B cell (primary cell): Measurements from ENCODE around the gene DNAH11. TPM values are rescaled to one million over a fixed set of nuclear protein-coding genes. Genes with fewer than 3 reads are reported as not detected.

ENCODE experiments used
- ATAC-seq: fragments of 200-7000 bp; cut with Tn5 transposase; one replicate; pipeline ENCODE4 v1.10.0; 2021; ENCODE audit warnings: low read depth, mild to moderate bottlenecking, moderate number of reproducible peaks, moderate library complexity
- CTCF ChIA-PET: fragments of 350-600 bp; sonication (Branson Sonifier 250); formaldehyde crosslinking; loops from one replicate; lab custom pipeline; 2021; ENCODE audit warnings: antibody characterized with exemption, inconsistent platforms; lab: Charles Lee
- POLR2A ChIA-PET: fragments of 350-600 bp; sonication (Branson Sonifier 250); formaldehyde crosslinking; loops from one replicate; lab custom pipeline; 2021; ENCODE audit warnings: antibody characterized with exemption; lab: Charles Lee
- DNase-seq: peaks from one replicate; pipeline ENCODE4 v3.0.0; 2013
- H2AFZ ChIP-seq: 2 replicates; pipeline ENCODE4 v1.6.1; 2012; ENCODE audit warnings: mild to moderate bottlenecking, low read depth, low read length; ENCODE audit not compliant: insufficient read depth, poor library complexity, severe bottlenecking
- H3K27ac ChIP-seq, 2 donors: 1 replicate in 1 of 2; 2 replicates in 1 of 2; pipeline ENCODE4 v1.5.1; 2012 to 2013; ENCODE audit warnings: low read length in 2 of 2, mild to moderate bottlenecking in 2 of 2, moderate library complexity in 1 of 2
- H3K27me3 ChIP-seq, 4 experiments: fragments of 200-600 bp in 1 of 4; sonication (generic) in 1 of 4; replicated peaks in 1 of 4; 1 replicate in 2 of 4; 2 replicates in 2 of 4; pipeline versions ENCODE4 v1.6.1 to v1.7.0; 2013 to 2016; ENCODE audit warnings: low read length in 3 of 4, mild to moderate bottlenecking in 2 of 4, mixed read lengths in 1 of 4, moderate library complexity in 1 of 4; ENCODE audit not compliant: insufficient read depth in 4 of 4, control insufficient read depth in 3 of 4; ENCODE audit errors: control extremely low read depth in 1 of 4
- H3K36me3 ChIP-seq, 2 experiments: replicated peaks in 1 of 2; 1 replicate in 1 of 2; 2 replicates in 1 of 2; pipeline versions ENCODE4 v1.6.1 to v1.7.1; 2013; ENCODE audit warnings: low read length in 1 of 2; ENCODE audit not compliant: insufficient read depth in 2 of 2, control insufficient read depth in 1 of 2; ENCODE audit errors: control extremely low read depth in 1 of 2, extremely low read depth in 1 of 2
- H3K4me1 ChIP-seq, 2 donors: fragments of 200-600 bp in 1 of 2; sonication (generic) in 1 of 2; 1 replicate in 1 of 2; 2 replicates in 1 of 2; pipeline versions ENCODE4 v1.5.1 to v1.6.1; 2013 to 2017; ENCODE audit warnings: low read length in 2 of 2; ENCODE audit not compliant: control insufficient read depth in 2 of 2, insufficient read depth in 2 of 2
- H3K4me2 ChIP-seq: replicated peaks from 2 replicates; pipeline ENCODE3; 2012; ENCODE audit warnings: mild to moderate bottlenecking, low read depth, low read length; ENCODE audit not compliant: poor library complexity, severe bottlenecking
- H3K4me3 ChIP-seq, 5 experiments: fragments of 200-600 bp in 1 of 5; sonication (generic) in 1 of 5; 1 replicate in 3 of 5; 2 replicates in 2 of 5; pipeline versions ENCODE4 v1.5.1 to v1.7.0; 2011 to 2016; ENCODE audit warnings: low read length in 4 of 5, mild to moderate bottlenecking in 4 of 5, low read depth in 2 of 5, control low read depth in 1 of 5, moderate library complexity in 1 of 5; ENCODE audit not compliant: insufficient read depth in 1 of 5; ENCODE audit errors: control extremely low read depth in 1 of 5, extremely low read depth in 1 of 5
- H3K79me2 ChIP-seq: fragments of 200-600 bp; sonication (generic); one replicate; pipeline ENCODE4 v1.6.0; 2016; ENCODE audit warnings: low read length; ENCODE audit not compliant: control insufficient read depth, insufficient read depth
- H3K9ac ChIP-seq: fragments of 200-600 bp; sonication (generic); 2 replicates; pipeline ENCODE4 v1.6.1; 2017; ENCODE audit warnings: mild to moderate bottlenecking, low read length, moderate library complexity
- H3K9me3 ChIP-seq, 3 donors: one replicate each; pipeline versions ENCODE4 v1.6.1 to v1.7.1; 2013; ENCODE audit warnings: low read length in 2 of 3; ENCODE audit not compliant: control insufficient read depth in 2 of 3, insufficient read depth in 1 of 3; ENCODE audit errors: control extremely low read depth in 1 of 3
- H4K20me1 ChIP-seq: 2 replicates; pipeline ENCODE4 v1.6.0; 2012; ENCODE audit warnings: mild to moderate bottlenecking, low read length; ENCODE audit not compliant: insufficient read depth, control insufficient read depth, poor library complexity, severe bottlenecking
- H3K27ac Mint-ChIP-seq: one replicate; pipeline ENCODE4 v1.8.0; 2021; ENCODE audit warnings: mixed read lengths
- H3K27me3 Mint-ChIP-seq: one replicate; pipeline ENCODE4 v1.8.0; 2021; ENCODE audit warnings: mixed read lengths
- H3K4me1 Mint-ChIP-seq: one replicate; pipeline ENCODE4 v1.8.0; 2021; ENCODE audit warnings: mixed read lengths
- H3K4me3 Mint-ChIP-seq: one replicate; pipeline ENCODE4 v1.8.0; 2021; ENCODE audit warnings: mixed read lengths
- H3K9me3 Mint-ChIP-seq: one replicate; pipeline ENCODE4 v1.8.0; 2022; ENCODE audit warnings: mixed read lengths; ENCODE audit not compliant: insufficient read depth
- EZH2 ChIP-seq: IDR thresholded peaks from 2 replicates; pipeline ENCODE4 v1.6.1; 2012; ENCODE audit warnings: borderline replicate concordance, low read depth, mild to moderate bottlenecking, moderate library complexity, low read length; ENCODE audit not compliant: insufficient read depth, poor library complexity, severe bottlenecking
- WGBS: methylation state at CpG from one replicate; pipeline ENCODE4 v1.1.5; 2013; ENCODE audit warnings: missing lambda C conversion rate; ENCODE audit not compliant: insufficient coverage; 5-methylcytosine and 5-hydroxymethylcytosine counted together
- intact Hi-C: fragments of 100-400 bp; cut with micrococcal nuclease; formaldehyde crosslinking; loops from one replicate; pipeline ENCODE4 v1.10.0; 2022
- polyA plus RNA-seq: library from polyadenylated mRNA; depleted of rRNA; stranded (reverse); fragments of >200 nt; gene quantifications from 2 replicates; pipeline ENCODE4 v1.2.3, GENCODE V29; 2012
- total RNA-seq, 2 donors: library from RNA; stranded (reverse); fragments of 120-200 nt in 1 of 2; gene quantifications; 1 replicate in 1 of 2; 2 replicates in 1 of 2; pipeline versions ENCODE4 v1.2.3 to v1.2.4, GENCODE V29; 2013 to 2022
- TF ChIP-seq, protein P1 (sequence below): fragments of 200-600 bp; IDR thresholded peaks from one replicate; pipeline ENCODE4 v1.8.0; 2022; ENCODE audit warnings: antibody characterized with exemption, mild to moderate bottlenecking

Gene DNAH11
- total and polyA plus RNA-seq, 2 donors (not counting 1 experiment from before 2014, with no cell fraction given), result not detected

DNA sequence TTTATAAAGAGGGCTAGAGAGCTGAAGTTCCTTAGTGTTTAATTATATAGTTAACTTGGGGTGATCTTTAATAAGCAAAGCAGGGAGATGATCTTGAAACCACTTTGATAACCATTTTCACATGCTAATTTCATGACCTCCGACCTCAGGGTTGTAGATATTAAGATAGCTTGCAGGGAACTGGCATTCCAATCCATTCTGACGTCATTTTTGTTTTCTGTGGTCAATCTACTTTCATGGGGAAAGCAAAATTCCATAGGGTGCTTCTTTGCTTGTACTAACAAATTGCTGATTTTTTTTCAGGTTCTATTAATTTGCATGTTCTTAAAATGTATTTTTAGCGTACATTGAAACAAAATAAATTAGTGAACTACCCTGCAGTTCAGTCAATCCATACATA lies 263.5 kb downstream of the DNAH11 start:
- ChIA-PET POLR2A (no interaction called here), CTCF (interaction anchor here (1.6 kb wide), 1 partner anchor 18 kb away, joined by 3 read pairs; no protein-coding TSS in a partner anchor)
- no peak for DNase-seq
- H3K36me3 ChIP-seq, result no peaks in the 10 kb centered on the region
- no peaks in the 10 kb centered on the region for H3K9me3 ChIP-seq
- peaks cover 0 to 5% (median 0%) of the 10 kb centered on the region in 4 experiments for H3K27me3 ChIP-seq
- Mint-ChIP-seq H3K27ac (no peak overlapping the region), H3K9me3 (no peaks in the 10 kb centered on the region), H3K27me3 (peaks cover 8% of the 10 kb centered on the region), H3K4me1 (no peaks in the 10 kb centered on the region), H3K4me3 (no peak overlapping the region)
- no peak overlapping the region for H3K4me2 ChIP-seq
- H2AFZ ChIP-seq, result no peak overlapping the region
- no peak for ATAC-seq
- no peaks in the 10 kb centered on the region for H3K79me2 ChIP-seq
- no peak for TF ChIP-seq EZH2
- TF ChIP-seq, protein P1, sequence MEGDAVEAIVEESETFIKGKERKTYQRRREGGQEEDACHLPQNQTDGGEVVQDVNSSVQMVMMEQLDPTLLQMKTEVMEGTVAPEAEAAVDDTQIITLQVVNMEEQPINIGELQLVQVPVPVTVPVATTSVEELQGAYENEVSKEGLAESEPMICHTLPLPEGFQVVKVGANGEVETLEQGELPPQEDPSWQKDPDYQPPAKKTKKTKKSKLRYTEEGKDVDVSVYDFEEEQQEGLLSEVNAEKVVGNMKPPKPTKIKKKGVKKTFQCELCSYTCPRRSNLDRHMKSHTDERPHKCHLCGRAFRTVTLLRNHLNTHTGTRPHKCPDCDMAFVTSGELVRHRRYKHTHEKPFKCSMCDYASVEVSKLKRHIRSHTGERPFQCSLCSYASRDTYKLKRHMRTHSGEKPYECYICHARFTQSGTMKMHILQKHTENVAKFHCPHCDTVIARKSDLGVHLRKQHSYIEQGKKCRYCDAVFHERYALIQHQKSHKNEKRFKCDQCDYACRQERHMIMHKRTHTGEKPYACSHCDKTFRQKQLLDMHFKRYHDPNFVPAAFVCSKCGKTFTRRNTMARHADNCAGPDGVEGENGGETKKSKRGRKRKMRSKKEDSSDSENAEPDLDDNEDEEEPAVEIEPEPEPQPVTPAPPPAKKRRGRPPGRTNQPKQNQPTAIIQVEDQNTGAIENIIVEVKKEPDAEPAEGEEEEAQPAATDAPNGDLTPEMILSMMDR, result no peak
- H3K9ac ChIP-seq, result no peak overlapping the region
- H3K27ac ChIP-seq, result no peak overlapping the region
- no peak overlapping the region for H3K4me3 ChIP-seq
- no peaks in the 10 kb centered on the region for H3K4me1 ChIP-seq
- 83% methylated on average over 1 of the region's 3 CpGs for WGBS
- intact Hi-C loops, result no loop called here
- H4K20me1 ChIP-seq, result no peaks in the 10 kb centered on the region

DNA sequence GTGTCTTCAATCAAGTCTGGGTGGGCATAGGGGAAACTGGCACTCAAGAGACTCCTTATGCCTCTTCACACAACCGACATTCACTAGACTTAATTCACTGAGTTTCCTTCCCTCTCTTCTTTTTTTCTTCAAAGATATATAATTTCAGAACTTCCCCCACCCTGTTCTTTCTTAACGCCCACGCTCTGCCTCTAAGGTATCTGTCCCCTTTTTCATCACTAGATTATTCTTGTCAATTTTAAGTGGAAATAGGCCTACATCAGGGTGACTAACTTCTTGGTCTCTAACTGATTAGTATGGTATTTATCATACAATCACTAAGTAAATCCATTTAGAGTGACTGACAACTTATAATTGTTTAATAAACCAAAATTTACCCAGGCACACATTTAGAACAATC lies 276.2 kb downstream of the DNAH11 start:
- no peak overlapping the region for H3K4me3 ChIP-seq
- 86% methylated on average over 1 of the region's 3 CpGs for WGBS
- H2AFZ ChIP-seq, result no peak overlapping the region
- no peak for TF ChIP-seq EZH2
- TF ChIP-seq, protein P1, result no peak
- H3K9ac ChIP-seq, result no peak overlapping the region
- H3K4me2 ChIP-seq, result no peak overlapping the region
- no peak overlapping the region for H3K27ac ChIP-seq
- H3K4me1 Mint-ChIP-seq, result no peaks in the 10 kb centered on the region
- DNase-seq, result no peak
- CTCF ChIA-PET, result no interaction called here
- H3K4me1 ChIP-seq, result no peaks in the 10 kb centered on the region
- no peaks in the 10 kb centered on the region for H3K9me3 Mint-ChIP-seq
- no peaks in the 10 kb centered on the region for H3K79me2 ChIP-seq
- no peaks in the 10 kb centered on the region for H4K20me1 ChIP-seq
- POLR2A ChIA-PET, result no interaction called here
- no peaks in the 10 kb centered on the region for H3K27me3 ChIP-seq
- ATAC-seq, result no peak
- H3K27ac Mint-ChIP-seq, result no peak overlapping the region
- no peaks in the 10 kb centered on the region for H3K9me3 ChIP-seq
- H3K27me3 Mint-ChIP-seq, result peaks cover 9% of the 10 kb centered on the region
- H3K36me3 ChIP-seq, result no peaks in the 10 kb centered on the region
- intact Hi-C loops, result no loop called here
- H3K4me3 Mint-ChIP-seq, result no peak overlapping the region
